K562 (cell line): Measurements from ENCODE around the gene COL5A1. TPM values are rescaled to one million over a fixed set of nuclear protein-coding genes. Genes with fewer than 3 reads are reported as not detected.

Source experiments
- ATAC-seq: fragments of 200-7000 bp; cut with Tn5 transposase; 3 replicates; pipeline ENCODE4 v1.9.1; 2020; ENCODE audit warnings: moderate library complexity
- BruUV-seq: library from RNA; stranded (reverse); fragments of 400-500 nt; replicated peaks from 2 replicates; lab custom pipeline; 2021; lab: Mats Ljungman, UMichigan
- CTCF ChIA-PET: fragments of 300-600 bp; formaldehyde crosslinking; extraction: SDS; loops from one replicate; lab custom pipeline; 2021; ENCODE audit warnings: low intra/inter-chr PET ratio; lab: Yijun Ruan, JAX
- POLR2A ChIA-PET: fragments of 300-600, 350-650 bp; sonication (Branson Sonifier 250); formaldehyde crosslinking; extraction: SDS; loops from one replicate; lab custom pipeline; 2021; ENCODE audit warnings: antibody characterized with exemption, inconsistent platforms; lab: Yijun Ruan, JAX
- DNase-seq, 4 experiments: peaks; one replicate each; pipeline versions ENCODE4 v3.0.0 to v3.0.0-alpha.2; 2011 to 2018; ENCODE audit warnings: low spot score in 3 of 4, mixed read lengths in 3 of 4; ENCODE audit errors: extremely low read depth in 1 of 4
- FAIRE-seq: peaks from 2 replicates; lab custom pipeline; 2011; peaks lifted over from hg19 to GRCh38; lab: Jason Lieb, UNC
- H2AFZ ChIP-seq: 2 replicates; pipeline ENCODE4 v1.6.0; 2011; ENCODE audit warnings: low read depth, low read length, control low read depth, inconsistent platforms
- H3K27ac ChIP-seq: fragments of 200-600 bp; 3 replicates; pipeline ENCODE4 v1.8.0; 2011; ENCODE audit warnings: low read depth, mild to moderate bottlenecking, control low read depth, inconsistent platforms, low read length, moderate library complexity, mixed read lengths; ENCODE audit errors: extremely low read depth
- H3K27me3 ChIP-seq, 2 experiments: fragments of 300-600 bp in 1 of 2; 2 replicates in 1 of 2; 3 replicates in 1 of 2; pipeline versions ENCODE4 v1.6.0 to v1.8.0; 2011; ENCODE audit warnings: inconsistent platforms in 2 of 2, low read length in 2 of 2, mild to moderate bottlenecking in 1 of 2, mixed read lengths in 1 of 2, moderate library complexity in 1 of 2; ENCODE audit not compliant: control insufficient read depth in 2 of 2, insufficient read depth in 2 of 2
- H3K36me3 ChIP-seq: fragments of 300-600 bp; 3 replicates; pipeline ENCODE4 v1.8.0; 2011; ENCODE audit warnings: mild to moderate bottlenecking, low read length, inconsistent platforms; ENCODE audit not compliant: control insufficient read depth, insufficient read depth
- H3K4me1 ChIP-seq, 2 experiments: fragments of 200-600 bp in 1 of 2; replicated peaks in 1 of 2; 2 replicates in 1 of 2; 3 replicates in 1 of 2; pipeline versions ENCODE4 v1.5.1 to v1.8.0; 2011; ENCODE audit warnings: inconsistent platforms in 2 of 2, low read length in 2 of 2, mild to moderate bottlenecking in 1 of 2, mixed read lengths in 1 of 2, moderate library complexity in 1 of 2; ENCODE audit not compliant: control insufficient read depth in 2 of 2, insufficient read depth in 2 of 2
- H3K4me2 ChIP-seq: 2 replicates; pipeline ENCODE4 v1.6.1; 2011; ENCODE audit warnings: low read length, control low read depth, inconsistent platforms, mixed read lengths; ENCODE audit not compliant: insufficient read depth
- H3K4me3 ChIP-seq: fragments of 200-600 bp; sonication (generic), shearing (Covaris generic); 2 replicates; pipeline ENCODE4 v1.5.1; 2016; ENCODE audit warnings: control low read depth, inconsistent platforms
- H3K79me2 ChIP-seq: fragments of 200-600 bp; 3 replicates; pipeline ENCODE4 v1.8.0; 2011; ENCODE audit warnings: low read length, inconsistent platforms; ENCODE audit not compliant: control insufficient read depth, insufficient read depth
- H3K9ac ChIP-seq, 2 experiments: 2 replicates each; pipeline versions ENCODE4 v1.6.0 to v1.6.1; 2011; ENCODE audit warnings: low read depth in 2 of 2, low read length in 2 of 2, control low read depth in 1 of 2, inconsistent platforms in 1 of 2, mild to moderate bottlenecking in 1 of 2, mixed read lengths in 1 of 2; ENCODE audit not compliant: insufficient read depth in 1 of 2
- H3K9me1 ChIP-seq: one replicate; pipeline ENCODE4 v1.6.0; 2011; ENCODE audit warnings: inconsistent platforms, mild to moderate bottlenecking, low read length, moderate library complexity; ENCODE audit not compliant: control insufficient read depth, insufficient read depth
- H3K9me3 ChIP-seq: replicated peaks from 2 replicates; pipeline ENCODE4 v1.5.1; 2011; ENCODE audit warnings: low read depth, low read length, inconsistent platforms; ENCODE audit not compliant: control insufficient read depth, insufficient read depth
- H4K20me1 ChIP-seq: replicated peaks from 2 replicates; pipeline ENCODE4 v1.6.1; 2011; ENCODE audit warnings: low read length, inconsistent platforms, mixed read lengths; ENCODE audit not compliant: control insufficient read depth, insufficient read depth
- ARID1B ChIP-seq: fragments of 450-650 bp; IDR thresholded peaks from 2 replicates; pipeline ENCODE4 v1.6.1; 2016; ENCODE audit warnings: antibody characterized with exemption, mild to moderate bottlenecking, inconsistent platforms
- ASH1L ChIP-seq: fragments of 450-650 bp; IDR thresholded peaks from 2 replicates; pipeline ENCODE4 v1.6.1; 2018; ENCODE audit warnings: borderline replicate concordance, mild to moderate bottlenecking, low read depth; ENCODE audit not compliant: partially characterized antibody
- LCOR ChIP-seq: sonication (generic); formaldehyde crosslinking; IDR thresholded peaks from 2 replicates; pipeline ENCODE4 v1.8.0; 2022; ENCODE audit warnings: mild to moderate bottlenecking, missing genetic modification reagents
- MXD1 ChIP-seq: fragments of 250-450 bp; sonication (Bioruptor Pico); IDR thresholded peaks from 2 replicates; pipeline ENCODE4 v1.8.0; 2021; ENCODE audit warnings: borderline replicate concordance, mild to moderate bottlenecking, moderate library complexity; ENCODE audit not compliant: poor library complexity, severe bottlenecking
- MYNN ChIP-seq, 2 experiments: sonication (generic); formaldehyde crosslinking in 1 of 2; IDR thresholded peaks; 2 replicates each; pipeline versions ENCODE4 v1.5.0 to v1.6.1; 2016 to 2020; ENCODE audit warnings: antibody characterized with exemption in 1 of 2, missing genetic modification reagents in 1 of 2
- NCOA6 ChIP-seq: fragments of 450-650 bp; IDR thresholded peaks from 2 replicates; pipeline ENCODE4 v1.6.1; 2017; ENCODE audit warnings: mild to moderate bottlenecking
- POLR2B ChIP-seq: fragments of 450-650 bp; IDR thresholded peaks from 2 replicates; pipeline ENCODE4 v1.6.1; 2018; ENCODE audit warnings: low read depth; ENCODE audit not compliant: partially characterized antibody
- SMARCE1 ChIP-seq: fragments of 450-650 bp; IDR thresholded peaks from 2 replicates; pipeline ENCODE4 v1.7.1; 2016; ENCODE audit warnings: mild to moderate bottlenecking
- SRSF9 ChIP-seq: fragments of 200-400 bp; formaldehyde crosslinking; IDR thresholded peaks from 2 replicates; pipeline ENCODE4 v1.6.1; 2017; ENCODE audit warnings: low read depth, low read length, borderline replicate concordance
- TAF1 ChIP-seq: IDR thresholded peaks from 2 replicates; pipeline ENCODE4 v1.6.1; 2011; ENCODE audit warnings: mild to moderate bottlenecking, low read length, moderate library complexity; ENCODE audit not compliant: insufficient read depth, control insufficient read depth, severe bottlenecking; ENCODE audit errors: extremely low read depth
- XRCC4 ChIP-seq: IDR thresholded peaks from one replicate; pipeline ENCODE4 v1.6.1; 2011; ENCODE audit not compliant: insufficient read depth, insufficient read length; ENCODE audit errors: extremely low read depth
- ZFX ChIP-seq: sonication (generic); formaldehyde crosslinking; IDR thresholded peaks from 2 replicates; pipeline ENCODE4 v1.8.0; 2022; ENCODE audit warnings: mild to moderate bottlenecking, missing genetic modification reagents, moderate library complexity
- ZNF217 ChIP-seq: sonication (generic); formaldehyde crosslinking; IDR thresholded peaks from 2 replicates; pipeline ENCODE4 v1.8.0; 2022; ENCODE audit warnings: mild to moderate bottlenecking, missing genetic modification reagents
- ZNF449 ChIP-seq: fragments of 250-450 bp; sonication (Bioruptor Pico); IDR thresholded peaks from 2 replicates; pipeline ENCODE4 v1.8.0; 2022; ENCODE audit warnings: moderate library complexity, mild to moderate bottlenecking, inconsistent platforms
- ZNF695 ChIP-seq: fragments of 450-650 bp; formaldehyde crosslinking; IDR thresholded peaks from 2 replicates; pipeline ENCODE4 v1.4.0; 2020; ENCODE audit warnings: mild to moderate bottlenecking, moderate library complexity
- whole genome bisulfite sequencing: fragments of 100-300 bp; shearing (Covaris generic); methylation state at CpG from one replicate; pipeline ENCODE4 v1.1.6; 2016; ENCODE audit warnings: low coverage, mixed read lengths; ENCODE audit not compliant: insufficient coverage; ENCODE audit errors: missing lambda C conversion rate; 5-methylcytosine and 5-hydroxymethylcytosine counted together
- in situ Hi-C: fragments of 300-500 bp; cut with MboI; formaldehyde crosslinking; loops from 4 replicates; pipeline ENCODE4 v1.15.0; 2018; ENCODE audit warnings: inconsistent platforms, mixed read lengths
- intact Hi-C: fragments of 100-400 bp; cut with micrococcal nuclease; formaldehyde crosslinking; loops from 2 replicates; pipeline ENCODE4 v1.14.2; 2022
- polyA plus RNA-seq, 8 experiments: library from polyadenylated mRNA; depleted of rRNA in 4 of 8; stranded (reverse) in 5 of 8; unstranded in 3 of 8; fragments of >200 nt; fragmentation: Nextera tagmentation in 2 of 8; fragmentation: Illumina TruSeq in 1 of 8; extraction: Ambion mirVana in 2 of 8; extraction: Trizol in 1 of 8; gene quantifications; 2 replicates each; pipeline versions ENCODE4 v1.2.1 to v1.2.3, GENCODE V29; 2011 to 2014; ENCODE audit warnings: inconsistent platforms in 1 of 8, missing spikeins in 1 of 8
- total RNA-seq, 7 experiments: library from RNA; depleted of rRNA in 6 of 7; stranded (reverse); fragments of >200 nt in 6 of 7; fragmentation: Illumina TruSeq in 2 of 7; extraction: Trizol in 2 of 7; gene quantifications; 2 replicates each; pipeline versions ENCODE4 v1.2.1 to v1.2.3, GENCODE V29; 2011 to 2021; ENCODE audit warnings: low replicate concordance in 1 of 7
- TF ChIP-seq, protein P1 (sequence below): fragments of 250-450 bp; sonication (Bioruptor Pico); IDR thresholded peaks from 2 replicates; pipeline ENCODE4 v1.5.0; 2020; ENCODE audit warnings: mild to moderate bottlenecking
- TF ChIP-seq, protein P2 (sequence below): fragments of 250-450 bp; sonication (Bioruptor Pico); IDR thresholded peaks from 2 replicates; pipeline ENCODE4 v1.9.0; 2021; ENCODE audit warnings: mild to moderate bottlenecking
- TF ChIP-seq, protein P3 (sequence below): sonication (generic); formaldehyde crosslinking; IDR thresholded peaks from 2 replicates; pipeline ENCODE4 v1.8.1; 2023; ENCODE audit warnings: mild to moderate bottlenecking, missing genetic modification reagents

COL5A1 gene
- total and polyA plus RNA-seq, 9 of the 15 experiments (the other 6 are each of a cell fraction or from before 2014, with no cell fraction given) = under 0.01 to 0.13 (median 0.04) TPM; not detected in 6

GRCh38 chr9:134777153-134777552 is 135.6 kb downstream of the COL5A1 start:
- H3K36me3 ChIP-seq = no peaks in the 10 kb centered on the region
- H3K4me1 ChIP-seq = peaks cover 0 to 3% of the 10 kb centered on the region in 2 experiments; a peak in 1 of 5 replicates
- ChIA-PET CTCF (no interaction called here), POLR2A (no interaction called here)
- no peak for FAIRE-seq
- no peaks in the 10 kb centered on the region for H3K9me1 ChIP-seq
- H3K79me2 ChIP-seq = no peaks in the 10 kb centered on the region
- in situ Hi-C loops = no loop called here
- intact Hi-C loops = no loop called here
- TF ChIP-seq SRSF9 (no peak), ZNF217 (CRISPR knock-in tag) (no peak), POLR2B (no peak), ARID1B (no peak), ZFX (CRISPR knock-in tag) (no peak), LCOR (no peak), NCOA6 (no peak), ASH1L (no peak), ZNF695 (CRISPR knock-in tag) (no peak), ZNF449 (CRISPR knock-in tag) (no peak), SMARCE1 (no peak), XRCC4 (no peak), TAF1 (no peak), MXD1 (CRISPR knock-in tag) (no peak), MYNN (IDR thresholded peaks at IDR 0.05) (no peak), MYNN (CRISPR knock-in tag; IDR thresholded peaks at IDR 0.05) (no peak)
- TF ChIP-seq, protein P1, sequence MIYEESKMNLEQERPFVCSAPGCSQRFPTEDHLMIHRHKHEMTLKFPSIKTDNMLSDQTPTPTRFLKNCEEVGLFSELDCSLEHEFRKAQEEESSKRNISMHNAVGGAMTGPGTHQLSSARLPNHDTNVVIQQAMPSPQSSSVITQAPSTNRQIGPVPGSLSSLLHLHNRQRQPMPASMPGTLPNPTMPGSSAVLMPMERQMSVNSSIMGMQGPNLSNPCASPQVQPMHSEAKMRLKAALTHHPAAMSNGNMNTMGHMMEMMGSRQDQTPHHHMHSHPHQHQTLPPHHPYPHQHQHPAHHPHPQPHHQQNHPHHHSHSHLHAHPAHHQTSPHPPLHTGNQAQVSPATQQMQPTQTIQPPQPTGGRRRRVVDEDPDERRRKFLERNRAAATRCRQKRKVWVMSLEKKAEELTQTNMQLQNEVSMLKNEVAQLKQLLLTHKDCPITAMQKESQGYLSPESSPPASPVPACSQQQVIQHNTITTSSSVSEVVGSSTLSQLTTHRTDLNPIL (CRISPR knock-in tag) = no peak
- TF ChIP-seq, protein P2, sequence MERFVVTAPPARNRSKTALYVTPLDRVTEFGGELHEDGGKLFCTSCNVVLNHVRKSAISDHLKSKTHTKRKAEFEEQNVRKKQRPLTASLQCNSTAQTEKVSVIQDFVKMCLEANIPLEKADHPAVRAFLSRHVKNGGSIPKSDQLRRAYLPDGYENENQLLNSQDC = no peak
- TF ChIP-seq, protein P3, sequence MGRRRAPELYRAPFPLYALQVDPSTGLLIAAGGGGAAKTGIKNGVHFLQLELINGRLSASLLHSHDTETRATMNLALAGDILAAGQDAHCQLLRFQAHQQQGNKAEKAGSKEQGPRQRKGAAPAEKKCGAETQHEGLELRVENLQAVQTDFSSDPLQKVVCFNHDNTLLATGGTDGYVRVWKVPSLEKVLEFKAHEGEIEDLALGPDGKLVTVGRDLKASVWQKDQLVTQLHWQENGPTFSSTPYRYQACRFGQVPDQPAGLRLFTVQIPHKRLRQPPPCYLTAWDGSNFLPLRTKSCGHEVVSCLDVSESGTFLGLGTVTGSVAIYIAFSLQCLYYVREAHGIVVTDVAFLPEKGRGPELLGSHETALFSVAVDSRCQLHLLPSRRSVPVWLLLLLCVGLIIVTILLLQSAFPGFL (CRISPR knock-in tag) = no peak
- H3K9ac ChIP-seq = no peak overlapping the region
- no peaks in the 10 kb centered on the region; the same call in 1 of the 2 replicates for H3K9me3 ChIP-seq
- under 1% methylated on average over 13 of the region's 13 CpGs for WGBS
- BruUV-seq = no TSS peak
- no peak overlapping the region for H3K4me2 ChIP-seq
- peaks cover 18 to 93% of the 10 kb centered on the region in 2 experiments for H3K27me3 ChIP-seq
- DNase-seq = no peak
- H3K27ac ChIP-seq = no peak overlapping the region
- no peak overlapping the region for H3K4me3 ChIP-seq
- peaks cover 18% of the 10 kb centered on the region for H4K20me1 ChIP-seq
- no peak for ATAC-seq
- no peak overlapping the region for H2AFZ ChIP-seq
